PC-9 (cell line): ENCODE data around the gene SLC4A9.
A peak's percentile ranks its signal among the peaks of the same experiment; 100 is the strongest.

Experiments used
- CTCF ChIP-seq: fragments of 200-600 bp; sonication (generic); conservative IDR thresholded peaks from 2 replicates; pipeline ENCODE4 v1.6.1; 2017; ENCODE audit warnings: mixed run types, antibody characterized with exemption, mild to moderate bottlenecking, moderate library complexity
- EZH2 ChIP-seq: fragments of 200-600 bp; sonication (generic); IDR thresholded peaks from 2 replicates; pipeline ENCODE4 v1.8.0; 2017; ENCODE audit warnings: antibody characterized with exemption, low read depth

- TF ChIP-seq CTCF (peak; percentile 96), EZH2 (no peak)
Measured at GRCh38 chr5:140351609-140352334, 8.2 kb upstream of the SLC4A9 start.
